OCI-LY7 (cell line): ENCODE results near the gene ATP6V0C. TPM values are rescaled to one million over a fixed set of nuclear protein-coding genes. Genes with fewer than 3 reads are reported as not detected.

ENCODE experiments used
- BruUV-seq: library from RNA; stranded (reverse); fragments of 400-500 nt; replicated peaks from 2 replicates; lab custom pipeline; 2021; lab: Mats Ljungman, UMichigan
- CTCF ChIA-PET: fragments of 300-600 bp; sonication (Branson Sonifier 250); formaldehyde crosslinking; loops from one replicate; lab custom pipeline; 2022; ENCODE audit warnings: antibody characterized with exemption; ENCODE audit not compliant: unreplicated experiment; lab: Charles Lee
- POLR2A ChIA-PET: fragments of 300-600 bp; sonication (Branson Sonifier 250); formaldehyde crosslinking; loops from one replicate; lab custom pipeline; 2022; ENCODE audit warnings: antibody characterized with exemption; lab: Charles Lee
- DNase-seq: peaks from one replicate; pipeline ENCODE4 v3.0.0-alpha.2; 2015; ENCODE audit warnings: low spot score
- H2AFZ ChIP-seq: fragments of 200-600 bp; sonication (generic), shearing (Covaris generic); 2 replicates; pipeline ENCODE4 v1.6.1; 2014; ENCODE audit warnings: mild to moderate bottlenecking, antibody characterized with exemption, low read length, moderate library complexity
- H3K27ac ChIP-seq: fragments of 200-600 bp; sonication (generic); 2 replicates; pipeline ENCODE4 v1.5.1; 2014; ENCODE audit warnings: mixed run types, low read depth, mild to moderate bottlenecking, moderate library complexity, low read length, inconsistent platforms; ENCODE audit not compliant: poor library complexity, severe bottlenecking
- H3K36me3 ChIP-seq: fragments of 200-600 bp; sonication (generic); 2 replicates; pipeline ENCODE4 v1.6.1; 2014; ENCODE audit warnings: mild to moderate bottlenecking, antibody characterized with exemption, low read length, moderate library complexity, mixed read lengths; ENCODE audit not compliant: insufficient read depth
- H3K4me1 ChIP-seq: fragments of 200-600 bp; sonication (generic); 2 replicates; pipeline ENCODE4 v1.5.1; 2014; ENCODE audit warnings: mild to moderate bottlenecking, low read length; ENCODE audit not compliant: insufficient read depth, poor library complexity, severe bottlenecking
- H3K4me2 ChIP-seq: fragments of 200-600 bp; sonication (generic); 2 replicates; pipeline ENCODE4 v1.6.1; 2014; ENCODE audit warnings: mild to moderate bottlenecking, low read length
- H3K4me3 ChIP-seq: fragments of 200-600 bp; sonication (generic); 2 replicates; pipeline ENCODE4 v1.5.1; 2014; ENCODE audit warnings: mild to moderate bottlenecking, low read depth, low read length; ENCODE audit not compliant: poor library complexity, severe bottlenecking
- H3K79me2 ChIP-seq: fragments of 200-600 bp; sonication (generic); 2 replicates; pipeline ENCODE4 v1.6.1; 2016; ENCODE audit warnings: low read depth, mild to moderate bottlenecking, low read length, moderate library complexity, mixed read lengths; ENCODE audit not compliant: insufficient read depth
- H3K9me2 ChIP-seq: fragments of 200-600 bp; sonication (generic); 2 replicates; pipeline ENCODE4 v1.6.1; 2016; ENCODE audit warnings: mild to moderate bottlenecking, low read length, mixed read lengths; ENCODE audit not compliant: insufficient read depth
- H3K9me3 ChIP-seq: fragments of 200-600 bp; sonication (generic); 2 replicates; pipeline ENCODE4 v1.6.1; 2014; ENCODE audit warnings: mild to moderate bottlenecking, mixed run types, low read length, mixed read lengths
- H4K20me1 ChIP-seq: fragments of 200-600 bp; sonication (generic); 2 replicates; pipeline ENCODE4 v1.6.1; 2014; ENCODE audit warnings: mild to moderate bottlenecking, antibody characterized with exemption, low read length, moderate library complexity, mixed read lengths; ENCODE audit not compliant: insufficient read depth
- EZH2phosphoT487 ChIP-seq: fragments of 200-600 bp; sonication (generic); IDR thresholded peaks from 2 replicates; pipeline ENCODE4 v1.6.1; 2018; ENCODE audit warnings: low read depth, borderline replicate concordance, mild to moderate bottlenecking, mixed run types, antibody characterized with exemption, low read length, moderate library complexity, mixed read lengths
- intact Hi-C: fragments of 100-400 bp; cut with micrococcal nuclease; formaldehyde crosslinking; loops from one replicate; pipeline ENCODE4 v1.10.0; 2022; ENCODE audit not compliant: unreplicated experiment
- total RNA-seq, 2 experiments: library from RNA; depleted of rRNA in 1 of 2; stranded (reverse); fragments of >200 nt in 1 of 2; shearing (Covaris generic) in 1 of 2; gene quantifications; 2 replicates each; pipeline ENCODE4 v1.2.3, GENCODE V29; 2014 to 2022
- TF ChIP-seq, protein P1 (sequence below): fragments of 200-600 bp; sonication (generic); conservative IDR thresholded peaks from 2 replicates; pipeline ENCODE4 v1.5.1; 2014; ENCODE audit warnings: mild to moderate bottlenecking, antibody characterized with exemption, low read length, moderate library complexity, mixed read lengths

The ATP6V0C gene
- total RNA-seq, 2 experiments from 2014 or later, result 16.4 to 94.3 TPM

DNA sequence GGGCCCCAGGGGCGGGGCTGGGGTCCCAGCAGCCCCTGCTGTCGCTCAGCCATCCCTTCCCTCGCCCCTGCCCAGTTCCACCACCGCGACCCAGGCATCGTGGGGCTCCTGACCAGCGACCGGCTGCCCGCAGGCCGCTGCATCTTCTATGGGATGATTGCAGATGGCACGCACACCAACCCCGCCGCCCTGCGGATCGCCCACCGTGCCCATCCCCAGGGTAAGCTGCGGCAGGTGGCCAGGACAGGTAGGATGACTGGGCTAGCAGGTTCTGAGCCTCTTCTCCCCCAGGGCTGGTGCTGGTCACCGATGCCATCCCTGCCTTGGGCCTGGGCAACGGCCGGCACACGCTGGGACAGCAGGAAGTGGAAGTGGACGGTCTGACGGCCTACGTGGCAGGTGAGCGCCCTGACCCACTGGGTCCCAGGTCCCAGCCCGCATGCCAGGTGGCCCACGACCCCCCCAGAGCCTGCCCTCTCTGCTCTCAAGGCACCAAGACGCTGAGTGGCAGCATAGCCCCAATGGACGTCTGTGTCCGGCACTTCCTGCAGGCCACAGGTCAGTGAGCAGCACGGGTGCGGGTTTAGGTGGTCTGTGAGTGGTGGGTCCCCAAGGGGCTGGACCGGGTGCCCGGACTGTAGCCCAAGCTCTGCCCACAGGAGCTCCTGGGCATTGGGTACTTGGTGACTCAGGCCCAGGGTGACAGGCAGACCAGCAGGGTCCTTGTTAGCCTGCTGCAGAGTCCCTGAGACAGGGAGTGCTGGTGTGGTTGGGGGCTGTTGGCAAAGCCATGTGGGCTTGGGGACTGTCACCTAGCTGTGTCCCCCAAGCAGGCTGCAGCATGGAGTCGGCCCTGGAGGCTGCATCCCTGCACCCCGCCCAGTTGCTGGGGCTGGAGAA lies 14.7 kb downstream of the ATP6V0C start:
- no peaks in the 10 kb centered on the region for H3K79me2 ChIP-seq
- peaks cover 32% of the 10 kb centered on the region for H3K36me3 ChIP-seq
- peaks cover 16% of the 10 kb centered on the region for H3K4me1 ChIP-seq
- no peaks in the 10 kb centered on the region for H4K20me1 ChIP-seq
- no peak overlapping the region for H2AFZ ChIP-seq
- no peak overlapping the region for H3K4me3 ChIP-seq
- POLR2A ChIA-PET, result no interaction called here
- TF ChIP-seq, protein P1, sequence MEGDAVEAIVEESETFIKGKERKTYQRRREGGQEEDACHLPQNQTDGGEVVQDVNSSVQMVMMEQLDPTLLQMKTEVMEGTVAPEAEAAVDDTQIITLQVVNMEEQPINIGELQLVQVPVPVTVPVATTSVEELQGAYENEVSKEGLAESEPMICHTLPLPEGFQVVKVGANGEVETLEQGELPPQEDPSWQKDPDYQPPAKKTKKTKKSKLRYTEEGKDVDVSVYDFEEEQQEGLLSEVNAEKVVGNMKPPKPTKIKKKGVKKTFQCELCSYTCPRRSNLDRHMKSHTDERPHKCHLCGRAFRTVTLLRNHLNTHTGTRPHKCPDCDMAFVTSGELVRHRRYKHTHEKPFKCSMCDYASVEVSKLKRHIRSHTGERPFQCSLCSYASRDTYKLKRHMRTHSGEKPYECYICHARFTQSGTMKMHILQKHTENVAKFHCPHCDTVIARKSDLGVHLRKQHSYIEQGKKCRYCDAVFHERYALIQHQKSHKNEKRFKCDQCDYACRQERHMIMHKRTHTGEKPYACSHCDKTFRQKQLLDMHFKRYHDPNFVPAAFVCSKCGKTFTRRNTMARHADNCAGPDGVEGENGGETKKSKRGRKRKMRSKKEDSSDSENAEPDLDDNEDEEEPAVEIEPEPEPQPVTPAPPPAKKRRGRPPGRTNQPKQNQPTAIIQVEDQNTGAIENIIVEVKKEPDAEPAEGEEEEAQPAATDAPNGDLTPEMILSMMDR, result no peak
- TF ChIP-seq EZH2phosphoT487, result no peak
- CTCF ChIA-PET, result no interaction called here
- no peak overlapping the region for H3K4me2 ChIP-seq
- H3K9me3 ChIP-seq, result no peaks in the 10 kb centered on the region
- H3K9me2 ChIP-seq, result no peaks in the 10 kb centered on the region
- no peak for DNase-seq
- no peak overlapping the region for H3K27ac ChIP-seq
- BruUV-seq, result no TSS peak
- intact Hi-C loops, result no loop called here

DNA sequence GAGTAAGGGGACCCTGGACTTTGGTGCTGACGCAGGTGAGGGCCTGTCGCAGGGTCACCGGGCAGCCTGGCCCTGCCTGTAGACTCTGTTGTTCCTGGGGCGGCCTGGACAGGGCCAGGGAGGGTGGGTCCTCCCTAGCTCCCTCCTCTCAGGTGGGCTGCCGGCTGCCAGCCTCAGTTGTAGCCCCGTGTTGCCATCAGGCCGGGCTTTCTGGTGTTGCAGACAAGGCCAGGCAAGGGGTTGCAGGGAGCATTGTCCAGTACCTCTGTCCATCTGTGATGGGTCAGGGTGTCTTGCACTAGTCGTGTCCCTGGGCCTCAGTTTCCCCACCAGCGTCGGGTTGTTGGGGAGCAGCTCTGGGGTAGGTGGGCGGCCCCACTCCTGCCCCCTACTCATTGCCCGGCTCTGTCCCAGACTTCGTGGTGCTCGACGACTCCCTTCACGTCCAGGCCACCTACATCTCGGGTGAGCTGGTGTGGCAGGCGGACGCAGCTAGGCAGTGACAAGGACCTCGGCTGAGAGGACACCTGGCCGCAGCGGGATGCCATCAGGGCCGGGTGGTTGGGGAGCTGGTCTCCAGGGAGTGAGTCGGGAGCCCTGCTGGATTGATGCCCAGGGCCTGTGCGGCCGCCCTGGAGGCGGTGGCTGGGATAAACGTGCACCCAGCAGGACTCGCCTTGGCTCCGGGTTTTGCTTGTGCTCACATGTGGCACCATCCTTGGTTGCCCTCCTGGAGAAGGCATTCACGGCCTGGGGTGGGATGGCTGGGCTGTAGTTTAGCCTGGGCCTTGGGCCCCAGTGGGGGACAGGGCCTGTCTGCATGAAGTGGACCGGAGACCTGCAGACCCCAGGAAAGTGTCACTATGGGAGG lies 15.5 kb downstream of the ATP6V0C start:
- DNase-seq, result no peak
- Histone ChIP-seq H3K4me1 (peaks cover 18% of the 10 kb centered on the region), H3K9me2 (no peaks in the 10 kb centered on the region), H3K36me3 (peaks cover 23% of the 10 kb centered on the region), H3K4me3 (no peak overlapping the region), H3K79me2 (no peaks in the 10 kb centered on the region), H3K9me3 (no peaks in the 10 kb centered on the region), H2AFZ (no peak overlapping the region), H3K27ac (no peak overlapping the region), H4K20me1 (no peaks in the 10 kb centered on the region), H3K4me2 (no peak overlapping the region)
- intact Hi-C loops, result no loop called here
- no peak for TF ChIP-seq EZH2phosphoT487
- TF ChIP-seq, protein P1, result no peak
- no TSS peak for BruUV-seq
- POLR2A ChIA-PET, result no interaction called here
- CTCF ChIA-PET, result no interaction called here
